ENCODE data around the gene ARL13A. TPM values are rescaled to one million over a fixed set of nuclear protein-coding genes. Genes with fewer than 3 reads are reported as not detected.

The ARL13A gene
- total RNA-seq (not detected), polyA plus RNA-seq (ENCODE audit: insufficient read depth in 1 of 8, insufficient read length in 8 of 8, low replicate concordance in 1 of 8) (under 1 TPM in 1 of 8 donors, not detected in 7; 0.11 TPM)
- long read RNA-seq, donor 1 = 0 reads
- long read RNA-seq, donor 2 = 0 reads
- long read RNA-seq, donor 3 = 0 reads
- long read RNA-seq, donor 4 = 0 reads
- long read RNA-seq, donor 5 = 0 reads
- long read RNA-seq, donor 6 = 0 reads
- long read RNA-seq, donor 7 = 0 reads
- long read RNA-seq, donor 8 = 0 reads
- long read RNA-seq, donor 9 = 0 reads
- long read RNA-seq, donor 10 = 0 reads
- long read RNA-seq, donor 11 = 0 reads

DNA sequence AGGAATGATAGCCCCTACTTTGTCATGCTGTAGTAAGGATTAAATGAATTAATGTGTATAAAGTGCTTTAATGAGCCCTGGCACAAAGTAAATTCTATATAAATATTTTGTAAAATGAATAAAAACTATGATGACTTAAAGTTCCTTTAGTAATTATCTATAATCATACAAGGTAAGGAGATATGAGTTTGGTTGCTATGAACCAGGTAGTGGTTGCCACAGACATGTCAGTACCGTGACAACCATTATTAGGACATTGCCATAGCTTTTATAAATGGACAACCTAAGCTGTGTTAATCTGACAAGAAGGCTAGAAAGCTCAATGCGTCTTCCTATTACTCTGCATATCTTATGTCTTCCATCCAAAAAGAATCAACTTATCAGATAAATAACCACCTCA, at the start of gene ARL13A:
Gene ARL13A, plus strand, starts transcription at position 301 of the 400 bp plus-strand sequence. CDS start 3,982 bp downstream, outside the sequence.
- no peaks in the 10 kb centered on the region for H3K4me1 ChIP-seq (ENCODE audit: control insufficient read depth, insufficient read depth, low read length)
- H3K4me3 ChIP-seq (ENCODE audit: low read length) = no peak within 1 kb of the TSS
- DNase-seq = no peak
- H3K36me3 ChIP-seq (ENCODE audit: control insufficient read depth, insufficient read depth, low read length) = no peaks in the 10 kb centered on the region
- WGBS (ENCODE audit: insufficient coverage) = no CpG with 5 or more reads among the region's 2 CpGs
- H3K9me3 ChIP-seq (replicated peaks; ENCODE audit: control insufficient read depth, low read depth, low read length) = no peaks in the 10 kb centered on the region
- peaks cover 5% of the 10 kb centered on the region for H3K27me3 ChIP-seq (ENCODE audit: control insufficient read depth, insufficient read depth, low read length)
- H3K27ac ChIP-seq (ENCODE audit: low read length) = no peak within 1 kb of the TSS

DNA sequence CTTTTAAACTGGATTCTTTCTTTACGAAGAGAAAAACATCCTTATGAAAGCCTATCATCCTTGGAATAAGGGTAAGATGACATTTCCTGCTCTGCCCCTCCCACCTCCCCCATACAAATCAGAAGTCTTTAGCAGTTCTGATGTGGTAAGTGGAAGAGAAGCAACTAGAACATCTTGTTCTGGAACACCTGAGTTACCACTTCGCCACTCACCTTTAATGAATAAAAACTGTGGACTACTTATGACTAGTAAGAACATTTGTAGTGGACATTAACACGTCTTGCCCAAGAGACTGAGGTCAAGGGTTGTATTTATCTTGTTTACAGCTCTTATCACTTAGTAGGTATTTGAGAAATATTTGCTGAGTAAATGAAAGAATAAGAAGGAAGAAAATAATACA, 45.1 kb upstream of the ARL13A start:
- DNase-seq = no peak
- Histone ChIP-seq H3K9me3 (replicated peaks; ENCODE audit: control insufficient read depth, low read depth, low read length) (no peaks in the 10 kb centered on the region), H3K27me3 (ENCODE audit: control insufficient read depth, insufficient read depth, low read length) (peaks cover 15% of the 10 kb centered on the region), H3K36me3 (ENCODE audit: control insufficient read depth, insufficient read depth, low read length) (no peaks in the 10 kb centered on the region), H3K4me3 (ENCODE audit: low read length) (no peak overlapping the region), H3K27ac (ENCODE audit: low read length) (no peak overlapping the region), H3K4me1 (ENCODE audit: control insufficient read depth, insufficient read depth, low read length) (peaks cover 3% of the 10 kb centered on the region)
- no CpG with 5 or more reads among the region's 3 CpGs for WGBS (ENCODE audit: insufficient coverage)

GRCh38 chrX:100926453-100926852, 43.1 kb upstream of the ARL13A start:
- no peak overlapping the region for H3K4me3 ChIP-seq (ENCODE audit: low read length)
- H3K9me3 ChIP-seq (replicated peaks; ENCODE audit: control insufficient read depth, low read depth, low read length) = peaks cover 4% of the 10 kb centered on the region
- no peak overlapping the region for H3K27ac ChIP-seq (ENCODE audit: low read length)
- H3K36me3 ChIP-seq (ENCODE audit: control insufficient read depth, insufficient read depth, low read length) = no peaks in the 10 kb centered on the region
- H3K27me3 ChIP-seq (ENCODE audit: control insufficient read depth, insufficient read depth, low read length) = peaks cover 18% of the 10 kb centered on the region
- WGBS (ENCODE audit: insufficient coverage) = 60% methylated on average over 1 of the region's 2 CpGs
- DNase-seq = no peak
- peaks cover 3% of the 10 kb centered on the region for H3K4me1 ChIP-seq (ENCODE audit: control insufficient read depth, insufficient read depth, low read length)

DNA sequence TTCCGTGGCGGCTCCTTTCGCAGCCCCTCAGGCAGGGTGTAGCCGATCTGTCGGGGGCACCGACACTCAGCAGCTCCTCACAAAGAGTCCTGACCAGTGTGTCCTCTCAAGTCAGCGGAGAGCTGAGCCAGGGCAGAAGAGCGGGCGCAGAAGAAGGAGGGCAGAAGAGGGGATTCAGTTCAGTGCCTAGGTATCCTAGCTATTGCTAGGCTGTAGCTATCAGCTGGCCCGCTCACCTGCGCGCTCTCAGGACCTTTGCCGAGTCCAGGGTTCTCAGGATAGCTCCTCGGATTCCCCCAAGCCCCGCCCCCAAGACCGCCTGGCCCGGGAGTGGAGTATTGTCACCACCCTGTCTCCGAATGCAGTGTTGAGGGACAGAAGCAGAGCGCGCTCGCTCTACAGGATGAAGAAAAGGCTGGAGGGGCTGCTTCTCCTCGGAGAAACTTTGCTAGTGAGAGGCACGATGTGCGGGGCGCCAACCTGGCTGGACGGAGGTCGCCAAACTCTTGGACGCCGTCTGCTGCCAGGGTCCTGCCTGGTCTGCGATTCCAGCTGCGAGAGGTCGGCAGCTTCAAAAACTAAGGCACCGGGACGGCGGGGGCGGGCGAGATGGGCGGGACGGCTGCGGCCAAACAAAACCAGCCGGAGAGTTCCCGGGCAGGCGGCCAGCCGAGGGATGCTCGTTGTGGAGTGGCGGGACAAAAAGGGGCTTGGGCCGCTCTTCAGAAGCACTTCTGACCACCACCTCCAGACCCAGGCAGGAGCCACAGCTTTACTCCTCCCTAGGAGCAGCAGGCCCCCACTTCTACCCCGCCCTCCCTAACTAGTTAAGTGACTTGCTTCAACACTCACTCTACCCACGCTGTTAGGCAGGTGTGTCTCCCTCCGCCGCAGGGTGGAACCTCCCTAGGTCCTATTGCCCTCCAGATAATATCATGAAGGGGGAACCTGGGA, 40.6 kb upstream of the ARL13A start, which contains the start of gene XKRX:
Gene XKRX, minus strand, starts transcription at position 258 of the 954 bp plus-strand sequence. CDS start 613 bp downstream, outside the sequence.
- Histone ChIP-seq H3K27me3 (ENCODE audit: control insufficient read depth, insufficient read depth, low read length) (peaks cover 16% of the 10 kb centered on the region), H3K4me1 (ENCODE audit: control insufficient read depth, insufficient read depth, low read length) (peaks cover 3% of the 10 kb centered on the region), H3K36me3 (ENCODE audit: control insufficient read depth, insufficient read depth, low read length) (no peaks in the 10 kb centered on the region), H3K9me3 (replicated peaks; ENCODE audit: control insufficient read depth, low read depth, low read length) (peaks cover 5% of the 10 kb centered on the region), H3K4me3 (ENCODE audit: low read length) (peak within 1 kb of the TSS; percentile 10), H3K27ac (ENCODE audit: low read length) (no peak within 1 kb of the TSS)
- DNase-seq = peak; percentile 18
- 28% methylated on average over 39 of the region's 51 CpGs for WGBS (ENCODE audit: insufficient coverage)

DNA sequence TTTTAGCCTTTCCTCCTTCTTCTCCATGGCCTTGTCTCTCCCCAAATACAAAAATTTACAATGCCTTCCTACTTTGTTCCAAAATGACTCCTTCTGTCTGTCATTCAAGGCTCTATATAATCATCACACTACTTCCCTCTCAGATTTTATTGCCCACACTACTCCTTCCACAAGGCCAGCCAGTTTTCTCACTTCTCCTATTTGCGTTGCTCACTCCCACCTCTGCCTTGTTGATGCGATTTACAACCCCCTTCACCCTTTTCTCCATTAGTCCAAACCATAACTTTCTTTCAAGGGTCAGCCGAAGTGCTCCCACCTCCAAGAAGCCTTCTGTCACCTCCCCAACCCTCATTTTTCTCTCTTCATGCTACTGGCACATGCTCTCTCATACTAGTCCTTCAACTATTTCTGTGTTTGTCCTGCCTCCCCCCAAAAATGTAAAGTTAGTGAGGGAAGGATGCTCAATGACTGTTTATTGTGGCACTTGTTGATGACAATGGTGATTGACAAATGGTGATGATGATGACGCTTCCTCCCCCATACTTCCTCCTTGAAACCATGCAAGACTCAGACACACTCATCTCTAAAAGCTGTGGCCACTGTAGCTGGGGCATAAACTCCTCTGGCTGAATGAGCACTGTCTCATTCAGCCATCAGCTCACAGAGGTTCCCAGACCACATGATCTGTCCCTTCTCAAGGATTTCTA, 38.1 kb upstream of the ARL13A start:
- Histone ChIP-seq H3K4me3 (ENCODE audit: low read length) (no peak overlapping the region), H3K27ac (ENCODE audit: low read length) (no peak overlapping the region), H3K4me1 (ENCODE audit: control insufficient read depth, insufficient read depth, low read length) (peaks cover 3% of the 10 kb centered on the region), H3K27me3 (ENCODE audit: control insufficient read depth, insufficient read depth, low read length) (peaks cover 20% of the 10 kb centered on the region), H3K9me3 (replicated peaks; ENCODE audit: control insufficient read depth, low read depth, low read length) (peaks cover 5% of the 10 kb centered on the region), H3K36me3 (ENCODE audit: control insufficient read depth, insufficient read depth, low read length) (no peaks in the 10 kb centered on the region)
- WGBS (ENCODE audit: insufficient coverage) = 64% methylated on average over 2 of the region's 4 CpGs
- DNase-seq = no peak

- H3K36me3 ChIP-seq (ENCODE audit: control insufficient read depth, insufficient read depth, low read length) = no peaks in the 10 kb centered on the region
- H3K27ac ChIP-seq (ENCODE audit: low read length) = no peak overlapping the region
- H3K9me3 ChIP-seq (replicated peaks; ENCODE audit: control insufficient read depth, low read depth, low read length) = peaks cover 5% of the 10 kb centered on the region
- DNase-seq = no peak
- H3K4me3 ChIP-seq (ENCODE audit: low read length) = no peak overlapping the region
- WGBS (ENCODE audit: insufficient coverage) = 78% methylated on average over 1 of the region's 3 CpGs
- H3K4me1 ChIP-seq (ENCODE audit: control insufficient read depth, insufficient read depth, low read length) = peaks cover 3% of the 10 kb centered on the region
- peaks cover 20% of the 10 kb centered on the region for H3K27me3 ChIP-seq (ENCODE audit: control insufficient read depth, insufficient read depth, low read length)
Observed at GRCh38 chrX:100931925-100932285, 37.6 kb upstream of the ARL13A start.

GRCh38 chrX:100935767-100936166, 33.7 kb upstream of the ARL13A start:
- WGBS (ENCODE audit: insufficient coverage) = no CpG with 5 or more reads among the region's 2 CpGs

GRCh38 chrX:100939333-100939732, 30.2 kb upstream of the ARL13A start:
- Histone ChIP-seq H3K4me1 (ENCODE audit: control insufficient read depth, insufficient read depth, low read length) (no peaks in the 10 kb centered on the region), H3K36me3 (ENCODE audit: control insufficient read depth, insufficient read depth, low read length) (no peaks in the 10 kb centered on the region), H3K27ac (ENCODE audit: low read length) (no peak overlapping the region), H3K9me3 (replicated peaks; ENCODE audit: control insufficient read depth, low read depth, low read length) (no peaks in the 10 kb centered on the region), H3K4me3 (ENCODE audit: low read length) (no peak overlapping the region), H3K27me3 (ENCODE audit: control insufficient read depth, insufficient read depth, low read length) (peaks cover 4% of the 10 kb centered on the region)
- 50% methylated on average over 2 of the region's 4 CpGs for WGBS (ENCODE audit: insufficient coverage)
- no peak for DNase-seq

More at GRCh38 chrX:100935767-100936166, 33.7 kb upstream of the ARL13A start:
- Histone ChIP-seq H3K9me3 (replicated peaks; ENCODE audit: control insufficient read depth, low read depth, low read length) (peaks cover 5% of the 10 kb centered on the region), H3K27me3 (ENCODE audit: control insufficient read depth, insufficient read depth, low read length) (peaks cover 5% of the 10 kb centered on the region), H3K36me3 (ENCODE audit: control insufficient read depth, insufficient read depth, low read length) (no peaks in the 10 kb centered on the region), H3K27ac (ENCODE audit: low read length) (no peak overlapping the region), H3K4me1 (ENCODE audit: control insufficient read depth, insufficient read depth, low read length) (no peaks in the 10 kb centered on the region), H3K4me3 (ENCODE audit: low read length) (no peak overlapping the region)
- no peak for DNase-seq

DNA sequence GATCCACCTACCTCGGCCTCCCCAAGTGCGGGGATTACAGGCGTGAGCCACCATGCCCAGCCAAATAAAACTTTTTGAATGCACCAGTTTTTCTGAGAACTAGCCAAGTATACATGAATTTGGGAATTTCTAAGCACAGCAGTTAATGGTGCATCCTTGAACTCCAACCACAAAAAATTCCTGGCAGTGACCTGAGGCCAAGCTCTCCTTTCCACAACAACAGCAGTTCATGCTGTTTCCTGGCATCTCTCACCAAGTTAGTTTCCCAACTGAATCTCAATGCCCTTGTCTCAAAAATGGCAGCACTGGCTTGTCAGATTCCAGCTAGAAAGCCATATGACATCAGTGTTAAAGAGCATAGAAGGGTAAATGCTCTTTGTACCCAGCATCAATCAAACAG, 24.9 kb upstream of the ARL13A start:
- H3K27me3 ChIP-seq (ENCODE audit: control insufficient read depth, insufficient read depth, low read length) = peaks cover 7% of the 10 kb centered on the region
- no peaks in the 10 kb centered on the region for H3K4me1 ChIP-seq (ENCODE audit: control insufficient read depth, insufficient read depth, low read length)
- no peak overlapping the region for H3K27ac ChIP-seq (ENCODE audit: low read length)
- no peak for DNase-seq
- no peak overlapping the region for H3K4me3 ChIP-seq (ENCODE audit: low read length)
- WGBS (ENCODE audit: insufficient coverage) = 86% methylated on average over 3 of the region's 3 CpGs
- H3K9me3 ChIP-seq (replicated peaks; ENCODE audit: control insufficient read depth, low read depth, low read length) = no peaks in the 10 kb centered on the region
- no peaks in the 10 kb centered on the region for H3K36me3 ChIP-seq (ENCODE audit: control insufficient read depth, insufficient read depth, low read length)
